BLaER1 (cell line): Measurements from ENCODE around the gene PCED1B.

Experiments
- H3K27ac ChIP-seq: shearing (Covaris generic); formaldehyde crosslinking; 2 replicates; pipeline ENCODE4 v1.8.1; 2022
- H3K27me3 ChIP-seq: shearing (Covaris generic); formaldehyde crosslinking; 2 replicates; pipeline ENCODE4 v1.8.1; 2022
- H3K36me3 ChIP-seq: shearing (Covaris generic); formaldehyde crosslinking; 2 replicates; pipeline ENCODE4 v1.8.1; 2022
- H3K4me1 ChIP-seq: shearing (Covaris generic); formaldehyde crosslinking; 2 replicates; pipeline ENCODE4 v1.8.1; 2022
- H3K4me2 ChIP-seq: shearing (Covaris generic); formaldehyde crosslinking; 2 replicates; pipeline ENCODE4 v1.8.1; 2022
- H3K4me3 ChIP-seq: shearing (Covaris generic); formaldehyde crosslinking; 2 replicates; pipeline ENCODE4 v1.8.1; 2022
- H3K9ac ChIP-seq: shearing (Covaris generic); formaldehyde crosslinking; 2 replicates; pipeline ENCODE4 v1.8.1; 2022
- H3K9me3 ChIP-seq: shearing (Covaris generic); formaldehyde crosslinking; 2 replicates; pipeline ENCODE4 v1.8.1; 2022
- H4K20me1 ChIP-seq: shearing (Covaris generic); formaldehyde crosslinking; 2 replicates; pipeline ENCODE4 v1.8.1; 2022
- Cebpa-rat ChIP-seq: shearing (Covaris generic); IDR thresholded peaks from 2 replicates; pipeline ENCODE4 v1.8.1; 2022

PCED1B gene

DNA sequence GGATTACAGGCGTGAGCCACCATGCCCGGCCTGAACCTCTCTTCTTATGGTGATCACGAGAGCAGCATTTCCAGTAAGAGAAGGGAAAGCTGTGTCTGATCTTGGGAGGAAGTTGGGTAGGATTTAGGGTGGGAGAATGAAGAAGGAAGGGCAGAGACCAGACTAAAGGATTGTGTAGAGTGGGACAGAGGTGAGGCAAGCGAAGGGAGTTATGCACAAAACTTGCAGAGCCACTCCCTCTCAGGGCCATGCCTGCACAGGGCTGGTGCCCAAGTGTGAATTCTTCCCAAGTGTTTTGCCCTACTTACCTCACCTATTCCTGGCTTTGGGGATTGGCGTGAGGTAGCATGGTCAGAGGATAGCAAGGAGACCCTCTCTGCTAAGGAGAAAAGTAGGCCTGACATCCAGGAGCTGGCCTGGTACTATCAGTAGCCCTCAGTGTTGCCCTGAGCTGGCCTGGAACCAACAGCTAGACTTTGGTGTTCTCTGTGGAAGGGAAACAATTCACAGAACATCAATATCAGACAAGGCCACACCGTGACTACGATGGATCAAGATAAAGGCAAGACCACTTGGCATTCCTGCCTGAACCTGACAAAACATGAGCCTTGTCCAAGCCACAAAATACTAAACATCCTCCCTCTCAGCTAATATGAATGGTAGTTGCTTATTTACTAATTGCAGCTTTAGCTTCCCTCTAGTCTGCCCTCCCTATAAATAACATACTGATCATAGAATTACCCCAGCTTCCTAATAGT lies 201.3 kb downstream of the PCED1B start:
- Histone ChIP-seq H3K9me3 (no peaks in the 10 kb centered on the region), H3K27me3 (no peaks in the 10 kb centered on the region), H3K9ac (no peak overlapping the region), H3K4me3 (no peak overlapping the region), H3K4me2 (no peak overlapping the region), H3K4me1 (peaks cover 9% of the 10 kb centered on the region; the same call in 1 of the 2 replicates), H4K20me1 (no peaks in the 10 kb centered on the region), H3K27ac (no peak overlapping the region), H3K36me3 (no peaks in the 10 kb centered on the region)
- no peak for TF ChIP-seq Cebpa-rat

DNA sequence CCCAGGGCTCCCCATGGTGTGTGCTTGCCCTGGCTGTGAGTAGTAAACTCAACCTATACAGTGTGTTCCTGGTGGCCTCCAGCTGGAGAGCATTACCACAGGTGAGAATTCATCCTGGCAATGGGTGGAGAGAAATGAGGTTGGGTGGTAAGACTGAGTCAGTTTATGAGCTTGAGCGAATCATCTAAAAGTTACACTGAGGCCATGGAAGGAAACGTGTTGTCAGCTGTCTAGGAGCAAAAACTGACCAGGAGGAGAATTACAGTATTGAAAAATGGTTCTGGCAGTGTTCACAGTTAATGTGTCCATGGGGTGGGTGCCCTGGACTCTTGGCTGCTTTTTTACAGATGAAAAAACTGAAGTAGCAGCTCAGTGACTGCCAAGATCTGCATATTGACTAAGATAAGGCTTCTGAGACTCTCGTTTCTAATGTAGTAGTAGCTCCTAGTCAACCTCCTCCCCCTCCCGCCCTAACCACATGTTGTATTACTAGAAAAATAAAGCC lies 202.3 kb downstream of the PCED1B start:
- H3K27ac ChIP-seq = no peak overlapping the region
- no peak for TF ChIP-seq Cebpa-rat
- no peak overlapping the region for H3K4me3 ChIP-seq

DNA sequence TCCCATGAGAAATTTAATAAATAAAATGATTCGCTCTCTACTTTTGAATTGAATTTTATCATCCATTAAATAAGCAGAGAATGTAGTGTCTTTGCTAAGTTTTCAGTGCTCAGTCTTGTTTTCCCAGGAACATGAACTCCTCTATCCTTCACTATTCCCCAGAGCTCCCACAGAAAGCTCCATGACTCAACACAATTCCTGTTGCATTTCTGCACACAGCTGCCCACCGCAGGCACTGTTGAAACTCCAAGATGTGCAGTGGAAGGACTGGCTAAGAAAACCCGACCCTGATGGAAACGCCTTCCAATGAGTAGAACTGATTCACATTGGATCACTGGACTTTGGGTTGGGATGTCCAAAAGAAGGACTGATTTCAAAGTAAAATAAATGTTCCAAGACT lies 202.8 kb downstream of the PCED1B start:
- H3K27ac ChIP-seq = no peak overlapping the region
- peaks cover under 1% of the 10 kb centered on the region; the same call in 1 of the 2 replicates for H3K4me1 ChIP-seq
- no peaks in the 10 kb centered on the region for H3K36me3 ChIP-seq
- H3K9me3 ChIP-seq = no peaks in the 10 kb centered on the region
- H3K4me3 ChIP-seq = no peak overlapping the region
- H3K4me2 ChIP-seq = no peak overlapping the region
- H3K9ac ChIP-seq = no peak overlapping the region
- no peaks in the 10 kb centered on the region for H3K27me3 ChIP-seq
- no peaks in the 10 kb centered on the region for H4K20me1 ChIP-seq
- TF ChIP-seq Cebpa-rat = no peak

More for the DNA sequence above, 202.3 kb downstream of the PCED1B start:
- Histone ChIP-seq H3K4me2 (no peak overlapping the region), H3K27me3 (no peaks in the 10 kb centered on the region), H3K9ac (no peak overlapping the region), H3K36me3 (no peaks in the 10 kb centered on the region), H3K4me1 (peaks cover 6% of the 10 kb centered on the region; the same call in 1 of the 2 replicates), H3K9me3 (no peaks in the 10 kb centered on the region), H4K20me1 (no peaks in the 10 kb centered on the region)
